Thymus (tissue), 11 donors: Measurements from ENCODE around the gene ST8SIA6. TPM values are rescaled to one million over a fixed set of nuclear protein-coding genes. Genes with fewer than 3 reads are reported as not detected.

Experiments used
- DNase-seq, 9 donors: peaks; one replicate each; pipeline ENCODE4 v3.0.0-alpha.2; 2013; ENCODE audit warnings: low spot score in 9 of 9, low read depth in 6 of 9, missing footprints in 1 of 9
- H3K27ac ChIP-seq, 2 donors: one replicate each; pipeline ENCODE4 v1.5.1; 2013; ENCODE audit warnings: control low read depth in 1 of 2, low read depth in 1 of 2, low read length in 1 of 2, mild to moderate bottlenecking in 1 of 2, moderate library complexity in 1 of 2
- H3K27me3 ChIP-seq, 2 donors: one replicate each; pipeline ENCODE4 v1.5.1; 2013; ENCODE audit warnings: low read length in 1 of 2; ENCODE audit not compliant: control insufficient read depth in 2 of 2, insufficient read depth in 1 of 2
- H3K36me3 ChIP-seq, 2 donors: one replicate each; pipeline ENCODE4 v1.5.1; 2013; ENCODE audit warnings: low read length in 1 of 2, mild to moderate bottlenecking in 1 of 2, moderate library complexity in 1 of 2; ENCODE audit not compliant: control insufficient read depth in 2 of 2, insufficient read depth in 2 of 2
- H3K4me1 ChIP-seq, 2 donors: one replicate each; pipeline ENCODE4 v1.5.1; 2013; ENCODE audit warnings: low read length in 2 of 2; ENCODE audit not compliant: control insufficient read depth in 2 of 2, insufficient read depth in 2 of 2
- H3K4me3 ChIP-seq, 2 donors: one replicate each; pipeline ENCODE4 v1.5.1; 2013; ENCODE audit warnings: low read length in 2 of 2, control low read depth in 1 of 2, mild to moderate bottlenecking in 1 of 2
- H3K9me3 ChIP-seq, 2 donors: one replicate each; pipeline ENCODE4 v1.5.1; 2013; ENCODE audit warnings: low read length in 1 of 2, mild to moderate bottlenecking in 1 of 2; ENCODE audit not compliant: control insufficient read depth in 2 of 2, insufficient read depth in 1 of 2
- whole genome bisulfite sequencing: extraction: QIAGEN DNeasy Blood & Tissue Kit; methylation state at CpG from one replicate; pipeline ENCODE4 v1.1.7; 2013; 5-methylcytosine and 5-hydroxymethylcytosine counted together
- polyA plus RNA-seq: library from polyadenylated mRNA; stranded (reverse); fragments of 200-250 nt; gene quantifications from one replicate; pipeline ENCODE4 v1.2.3, GENCODE V29; 2013
- total RNA-seq: library from RNA; stranded (reverse); fragments of 120-200 nt; gene quantifications from one replicate; pipeline ENCODE4 v1.2.4, GENCODE V29; 2013
- donor health status: healthy.

The ST8SIA6 gene
- total and polyA plus RNA-seq, 2 donors: 0.18 to 0.42 TPM

DNA sequence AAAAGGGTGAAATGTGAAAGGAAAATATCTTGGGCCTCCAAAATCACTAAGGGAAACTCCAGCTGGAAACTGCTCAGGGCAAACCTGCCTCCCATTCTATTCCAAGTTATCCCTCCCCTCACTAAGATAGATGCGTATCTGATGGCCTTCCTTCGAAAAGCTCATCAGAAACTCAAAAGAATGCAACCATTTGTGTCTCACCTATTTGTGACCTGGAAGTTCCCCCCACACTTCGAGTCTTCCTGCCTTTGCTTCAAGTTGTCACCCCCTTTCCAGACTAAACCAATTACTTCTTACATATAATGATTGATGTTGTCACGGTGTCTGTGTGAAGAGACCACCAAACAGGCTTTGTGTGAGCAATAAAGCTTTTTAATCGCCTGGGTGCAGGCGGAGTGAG lies 69.3 kb downstream of the ST8SIA6 start:
- H3K4me1 ChIP-seq: no peaks in the 10 kb centered on the region
- H3K36me3 ChIP-seq: no peaks in the 10 kb centered on the region
- H3K4me3 ChIP-seq: no peak overlapping the region
- H3K27ac ChIP-seq: no peak overlapping the region
- DNase-seq: no peak
- H3K27me3 ChIP-seq: no peaks in the 10 kb centered on the region
- H3K9me3 ChIP-seq: no peaks in the 10 kb centered on the region
- 90% methylated on average over 6 of the region's 6 CpGs for WGBS

GRCh38 chr10:17383801-17384555 lies 70.4 kb downstream of the ST8SIA6 start:
- H3K27ac ChIP-seq: no peak overlapping the region
- no peaks in the 10 kb centered on the region for H3K4me1 ChIP-seq
- no peak for DNase-seq
- 87% methylated on average over 7 of the region's 7 CpGs for WGBS
- no peaks in the 10 kb centered on the region for H3K9me3 ChIP-seq
- no peak overlapping the region for H3K4me3 ChIP-seq
- H3K27me3 ChIP-seq: no peaks in the 10 kb centered on the region
- H3K36me3 ChIP-seq: no peaks in the 10 kb centered on the region

DNA sequence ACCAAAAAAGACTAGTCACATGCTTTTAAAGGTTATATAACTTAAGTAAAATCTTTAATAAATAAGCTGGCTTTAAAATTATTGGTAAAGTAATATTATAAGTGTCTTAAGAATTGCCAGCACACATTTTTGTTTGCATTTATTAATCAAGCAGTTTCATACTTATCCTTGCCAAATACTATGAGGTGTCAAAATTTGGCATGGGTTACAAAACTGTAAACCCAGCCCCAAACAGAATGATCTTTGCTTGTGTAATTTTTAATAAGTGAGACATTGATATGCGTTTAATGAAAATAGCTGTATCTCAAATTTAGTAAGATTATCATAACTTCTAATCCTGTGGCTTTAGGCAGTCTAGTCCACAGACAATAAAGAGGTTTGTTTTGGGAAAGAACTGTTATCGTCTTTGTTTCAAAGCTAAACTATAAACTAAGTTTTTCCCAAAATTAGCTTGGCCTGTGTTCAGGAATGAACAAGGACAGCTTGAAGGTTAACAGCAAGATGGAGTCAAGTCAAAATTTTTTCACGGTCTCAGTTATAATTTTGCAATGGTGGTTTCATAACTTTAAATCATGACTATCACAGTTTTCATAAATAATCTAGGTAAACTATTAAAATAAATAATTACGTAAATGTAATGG lies 72.8 kb downstream of the ST8SIA6 start:
- Histone ChIP-seq H3K27me3 (no peaks in the 10 kb centered on the region), H3K4me3 (no peak overlapping the region), H3K9me3 (no peaks in the 10 kb centered on the region), H3K4me1 (no peaks in the 10 kb centered on the region), H3K27ac (no peak overlapping the region), H3K36me3 (no peaks in the 10 kb centered on the region)
- no peak for DNase-seq
- WGBS: 89% methylated on average over 4 of the region's 4 CpGs

DNA sequence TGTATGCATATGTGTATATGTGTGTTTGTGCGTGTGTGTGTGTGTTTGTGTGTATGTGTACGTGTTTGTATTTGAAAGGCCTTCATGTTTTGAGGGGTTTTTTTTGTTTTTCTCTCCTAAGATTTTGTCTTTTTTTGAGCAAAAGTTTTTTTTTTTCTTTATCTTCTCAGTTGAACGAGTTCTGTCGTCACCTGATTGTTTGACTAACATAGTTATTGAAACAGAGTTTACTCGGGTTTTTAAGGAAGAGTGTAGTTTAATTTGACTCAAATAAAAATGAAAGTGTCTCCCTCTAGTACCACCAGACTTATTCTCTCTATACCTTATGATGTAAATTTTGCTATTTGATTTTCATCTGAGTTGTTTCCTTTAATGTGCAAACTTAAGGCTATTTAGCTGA lies 73.5 kb downstream of the ST8SIA6 start:
- DNase-seq: no peak
- Histone ChIP-seq H3K36me3 (no peaks in the 10 kb centered on the region), H3K27ac (no peak overlapping the region), H3K4me1 (no peaks in the 10 kb centered on the region), H3K4me3 (no peak overlapping the region), H3K9me3 (no peaks in the 10 kb centered on the region), H3K27me3 (no peaks in the 10 kb centered on the region)
- WGBS: 81% methylated on average over 5 of the region's 5 CpGs

DNA sequence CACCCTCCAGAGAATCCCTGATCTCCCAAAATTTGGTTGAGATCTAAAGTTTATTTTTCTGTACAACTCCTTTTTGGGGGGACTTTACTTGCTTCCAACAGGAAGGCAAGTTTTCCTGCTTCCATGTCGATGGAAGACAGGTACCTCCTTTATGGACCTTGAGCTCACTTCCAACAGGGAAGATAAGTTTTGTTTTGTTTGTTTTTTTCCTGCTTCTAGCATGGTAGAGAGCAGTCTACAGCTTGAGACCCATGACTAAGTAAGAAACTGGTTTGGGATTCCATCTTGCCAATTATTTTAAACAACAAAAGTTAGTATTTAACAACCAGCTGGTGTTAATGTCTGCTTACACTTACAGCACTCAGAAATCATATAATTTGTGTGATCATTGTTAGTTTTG lies 74.4 kb downstream of the ST8SIA6 start:
- no peak overlapping the region for H3K27ac ChIP-seq

DNA sequence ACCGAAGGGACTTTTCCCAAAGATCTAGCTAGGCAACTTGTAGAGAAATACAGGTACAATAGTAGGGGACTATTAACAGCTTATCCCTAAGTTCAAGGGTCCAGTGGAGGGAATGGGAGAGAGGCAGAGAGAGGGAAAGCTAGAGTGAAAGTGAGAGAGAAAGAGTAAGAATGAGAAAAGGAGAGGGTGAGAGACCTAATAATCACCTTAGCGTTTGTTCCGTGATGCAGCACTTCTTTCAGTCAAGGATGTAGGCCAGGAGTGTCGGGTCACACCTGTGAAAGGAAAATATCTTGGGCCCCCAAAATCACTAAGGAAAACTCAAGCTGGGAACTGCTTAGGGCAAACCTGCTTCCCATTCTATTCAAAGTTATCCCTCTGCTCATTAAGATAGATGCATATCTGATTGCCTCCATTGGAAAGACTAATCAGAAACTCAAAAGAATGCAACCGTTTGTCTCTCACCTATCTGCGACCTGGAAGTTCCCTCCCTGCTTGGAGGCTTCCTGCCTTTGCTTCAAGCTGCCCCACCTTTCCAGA lies 75.2 kb downstream of the ST8SIA6 start:
- H3K4me3 ChIP-seq: no peak overlapping the region
- DNase-seq: no peak
- WGBS: 94% methylated on average over 6 of the region's 6 CpGs
- no peaks in the 10 kb centered on the region for H3K36me3 ChIP-seq
- no peaks in the 10 kb centered on the region for H3K27me3 ChIP-seq
- no peaks in the 10 kb centered on the region for H3K4me1 ChIP-seq
- no peaks in the 10 kb centered on the region for H3K9me3 ChIP-seq
- H3K27ac ChIP-seq: no peak overlapping the region

More for the DNA sequence above, 74.4 kb downstream of the ST8SIA6 start:
- WGBS: 88% methylated on average over 1 of the region's 1 CpG
- DNase-seq: no peak
- Histone ChIP-seq H3K4me3 (no peak overlapping the region), H3K4me1 (no peaks in the 10 kb centered on the region), H3K9me3 (no peaks in the 10 kb centered on the region), H3K36me3 (no peaks in the 10 kb centered on the region), H3K27me3 (no peaks in the 10 kb centered on the region)

GRCh38 chr10:17375936-17376584 lies 78.3 kb downstream of the ST8SIA6 start:
- Histone ChIP-seq H3K4me3 (no peak overlapping the region), H3K4me1 (no peaks in the 10 kb centered on the region), H3K9me3 (no peaks in the 10 kb centered on the region), H3K27ac (no peak overlapping the region), H3K36me3 (no peaks in the 10 kb centered on the region), H3K27me3 (no peaks in the 10 kb centered on the region)
- 96% methylated on average over 10 of the region's 10 CpGs for WGBS
- DNase-seq: peak in 2 of 9 donors; percentile 0 to 2

DNA sequence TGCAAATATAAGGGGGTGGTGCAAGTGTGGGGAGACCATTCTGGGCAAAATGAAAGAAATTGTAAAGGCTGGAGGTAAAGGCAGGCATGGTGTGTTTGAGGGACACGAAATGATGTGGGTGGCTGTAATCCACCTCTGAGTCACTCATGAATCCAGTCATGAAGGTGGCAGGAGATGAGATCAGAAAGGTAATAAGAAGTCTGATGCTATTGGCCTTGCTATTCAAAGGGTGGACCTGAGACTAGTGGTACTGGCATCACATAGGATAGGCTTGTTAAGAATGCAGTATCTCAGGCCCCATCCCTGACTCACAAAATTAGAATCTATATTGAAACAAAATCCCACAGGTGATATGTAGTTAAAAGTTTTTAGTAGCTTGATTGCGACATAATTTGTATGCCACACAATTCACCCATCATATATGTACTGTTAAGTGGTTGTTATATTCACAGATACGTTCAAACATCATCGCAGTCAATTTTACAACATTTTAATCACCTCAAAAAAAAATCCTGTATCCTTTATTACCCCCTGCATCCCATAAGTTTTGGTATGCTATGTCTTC lies 85.6 kb downstream of the ST8SIA6 start:
- H3K27me3 ChIP-seq: no peaks in the 10 kb centered on the region
- no peaks in the 10 kb centered on the region for H3K9me3 ChIP-seq
- 97% methylated on average over 4 of the region's 4 CpGs for WGBS
- no peak overlapping the region for H3K4me3 ChIP-seq
- H3K36me3 ChIP-seq: no peaks in the 10 kb centered on the region
- DNase-seq: no peak
- H3K27ac ChIP-seq: no peak overlapping the region
- no peaks in the 10 kb centered on the region for H3K4me1 ChIP-seq

DNA sequence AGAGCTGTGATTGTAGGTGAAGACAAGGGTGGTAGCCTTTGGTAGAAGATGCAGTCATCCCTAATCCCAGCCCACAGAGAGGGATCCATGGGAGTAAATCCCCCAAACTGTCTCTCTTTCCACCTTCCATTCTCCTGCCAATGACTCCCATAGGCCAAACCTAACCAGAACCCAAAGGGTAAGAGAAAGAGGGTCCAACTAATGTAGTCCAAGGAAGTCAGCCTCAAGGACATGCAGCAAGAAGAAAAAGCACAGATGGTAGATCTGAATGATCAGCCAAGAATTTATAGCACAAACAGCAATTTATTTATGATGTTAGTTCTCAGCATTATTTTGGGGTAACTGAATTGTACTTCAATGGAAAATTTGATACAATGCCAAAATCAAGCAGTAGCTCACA lies 87.7 kb downstream of the ST8SIA6 start:
- H3K4me3 ChIP-seq: no peak overlapping the region
- no peak for DNase-seq
- no peaks in the 10 kb centered on the region for H3K4me1 ChIP-seq
- no peaks in the 10 kb centered on the region for H3K27me3 ChIP-seq
- H3K36me3 ChIP-seq: no peaks in the 10 kb centered on the region
- no peak overlapping the region for H3K27ac ChIP-seq
- H3K9me3 ChIP-seq: no peaks in the 10 kb centered on the region
